LNCAP (cell line): ENCODE measurements around the gene STAB1.

Source experiments
- CTCF ChIP-seq: fragments of 450-650 bp; IDR thresholded peaks from 2 replicates; pipeline ENCODE4 v1.5.1; 2017; ENCODE audit warnings: mild to moderate bottlenecking

STAB1 gene

GRCh38 chr3:52502001-52502400 lies 6.9 kb downstream of the STAB1 start:
- no peak for TF ChIP-seq CTCF

GRCh38 chr3:52502808-52503350 lies 7.7 kb downstream of the STAB1 start:
- TF ChIP-seq CTCF = no peak

- TF ChIP-seq CTCF = no peak
Observed at GRCh38 chr3:52503788-52504424, 8.8 kb downstream of the STAB1 start.

GRCh38 chr3:52504977-52505376 lies 9.8 kb downstream of the STAB1 start:
- no peak for TF ChIP-seq CTCF

GRCh38 chr3:52506266-52506966 lies 11.3 kb downstream of the STAB1 start:
- no peak for TF ChIP-seq CTCF

GRCh38 chr3:52507359-52507758 lies 12.2 kb downstream of the STAB1 start:
- TF ChIP-seq CTCF = no peak

- no peak for TF ChIP-seq CTCF
Observed at GRCh38 chr3:52509753-52510328, 14.7 kb downstream of the STAB1 start.
